K562 (cell line): ENCODE measurements around the gene KIAA0513. TPM values are rescaled to one million over a fixed set of nuclear protein-coding genes. Genes with fewer than 3 reads are reported as not detected.

Experiments used
- CTBP1 ChIP-seq: fragments of 450-650 bp; IDR thresholded peaks from 2 replicates; pipeline ENCODE4 v1.6.1; 2016; ENCODE audit warnings: borderline replicate concordance
- CTCFL ChIP-seq: IDR thresholded peaks from 2 replicates; pipeline ENCODE4 v1.6.1; 2011; ENCODE audit warnings: borderline replicate concordance, low read depth, mild to moderate bottlenecking, moderate library complexity, low read length; ENCODE audit not compliant: insufficient read depth, poor library complexity, severe bottlenecking
- ETV6 ChIP-seq, 3 experiments: fragments of 150-350 bp in 1 of 3; sonication (generic) in 1 of 3; formaldehyde crosslinking in 1 of 3; IDR thresholded peaks; 2 replicates each; pipeline versions ENCODE4 v1.6.1 to v1.8.0; 2014 to 2022; ENCODE audit warnings: borderline replicate concordance in 2 of 3, low read depth in 2 of 3, antibody characterized with exemption in 1 of 3, low read length in 1 of 3, mild to moderate bottlenecking in 1 of 3, missing genetic modification reagents in 1 of 3
- JUNB ChIP-seq: fragments of 450-650 bp; formaldehyde crosslinking; conservative IDR thresholded peaks from 2 replicates; pipeline ENCODE4 v1.4.0; 2020; ENCODE audit warnings: mild to moderate bottlenecking
- LEF1 ChIP-seq: fragments of 450-650 bp; IDR thresholded peaks from 2 replicates; pipeline ENCODE4 v1.6.1; 2016; ENCODE audit warnings: mild to moderate bottlenecking
- NR2C1 ChIP-seq, 2 experiments: fragments of 450-650 bp; IDR thresholded peaks; 2 replicates each; pipeline ENCODE4 v1.6.1; 2017; ENCODE audit warnings: mild to moderate bottlenecking in 2 of 2, antibody characterized with exemption in 1 of 2, inconsistent platforms in 1 of 2, missing compliant biosample characterization in 1 of 2, missing genetic modification characterization in 1 of 2
- POU5F1 ChIP-seq: fragments of 150-350 bp; IDR thresholded peaks from 2 replicates; pipeline ENCODE4 v1.6.1; 2014; ENCODE audit warnings: borderline replicate concordance, low read length, low read depth, mild to moderate bottlenecking; ENCODE audit not compliant: partially characterized antibody
- REST ChIP-seq, 2 experiments: fragments of 450-650 bp; formaldehyde crosslinking in 1 of 2; IDR thresholded peaks; 2 replicates each; pipeline versions ENCODE4 v1.4.0 to v1.6.1; 2014 to 2020; ENCODE audit warnings: mild to moderate bottlenecking in 2 of 2, borderline replicate concordance in 1 of 2, low read depth in 1 of 2
- SRSF3 ChIP-seq: fragments of 200-400 bp; formaldehyde crosslinking; IDR thresholded peaks from 2 replicates; pipeline ENCODE4 v1.6.1; 2016; ENCODE audit warnings: mild to moderate bottlenecking, low read length, moderate library complexity; ENCODE audit not compliant: insufficient read depth
- TFAM ChIP-seq: fragments of 250-450 bp; sonication (Bioruptor Pico); conservative IDR thresholded peaks from 2 replicates; pipeline ENCODE4 v1.5.0; 2021; ENCODE audit warnings: mild to moderate bottlenecking, moderate library complexity
- THRA ChIP-seq: fragments of 450-650 bp; IDR thresholded peaks from 2 replicates; pipeline ENCODE4 v1.6.1; 2017; ENCODE audit warnings: mild to moderate bottlenecking, moderate library complexity
- ZNF431 ChIP-seq: sonication (generic); formaldehyde crosslinking; IDR thresholded peaks from 2 replicates; pipeline ENCODE4 v1.8.0; 2022; ENCODE audit warnings: mild to moderate bottlenecking, missing genetic modification reagents
- polyA plus RNA-seq, 8 experiments: library from polyadenylated mRNA; depleted of rRNA in 4 of 8; stranded (reverse) in 5 of 8; unstranded in 3 of 8; fragments of >200 nt; fragmentation: Nextera tagmentation in 2 of 8; fragmentation: Illumina TruSeq in 1 of 8; extraction: Ambion mirVana in 2 of 8; extraction: Trizol in 1 of 8; gene quantifications; 2 replicates each; pipeline versions ENCODE4 v1.2.1 to v1.2.3, GENCODE V29; 2011 to 2014; ENCODE audit warnings: inconsistent platforms in 1 of 8, missing spikeins in 1 of 8
- total RNA-seq, 7 experiments: library from RNA; depleted of rRNA in 6 of 7; stranded (reverse); fragments of >200 nt in 6 of 7; fragmentation: Illumina TruSeq in 2 of 7; extraction: Trizol in 2 of 7; gene quantifications; 2 replicates each; pipeline versions ENCODE4 v1.2.1 to v1.2.3, GENCODE V29; 2011 to 2021; ENCODE audit warnings: low replicate concordance in 1 of 7

The KIAA0513 gene
- total and polyA plus RNA-seq, 9 of the 15 experiments (the other 6 are each of a cell fraction or from before 2014, with no cell fraction given) = 0.18 to 13.7 (median 10.2) TPM

- no peak for TF ChIP-seq CTBP1
- TF ChIP-seq LEF1 = no peak
- peak; percentile 27 for TF ChIP-seq CTCFL
- TF ChIP-seq JUNB (CRISPR knock-in tag) = no peak
- TF ChIP-seq ZNF431 = 0 out of 2 replicates have a peak, but pooled peaks have one; percentile 56
- no peak for TF ChIP-seq THRA
- TF ChIP-seq POU5F1 = no peak
- TF ChIP-seq REST (IDR thresholded peaks at IDR 0.05; ENCODE audit: borderline replicate concordance) = 0 out of 2 replicates have a peak, but pooled peaks have one; percentile 17
- no peak for TF ChIP-seq REST (CRISPR knock-in tag; IDR thresholded peaks at IDR 0.05; ENCODE audit: low read depth)
- no peak for TF ChIP-seq TFAM (CRISPR knock-in tag)
- 0 out of 4 replicates have a peak, but pooled peaks of 1 of the 2 experiments have one; percentile 5 for TF ChIP-seq ETV6 (IDR thresholded peaks at IDR 0.05; ENCODE audit: borderline replicate concordance in 1 of 2, low read depth in 2 of 2, low read length in 1 of 2)
- TF ChIP-seq ETV6 (CRISPR knock-in tag; IDR thresholded peaks at IDR 0.05; ENCODE audit: borderline replicate concordance) = no peak
- TF ChIP-seq SRSF3 = no peak
- no peak for TF ChIP-seq NR2C1 (IDR thresholded peaks at IDR 0.05)
- no peak for TF ChIP-seq NR2C1 (tag; IDR thresholded peaks at IDR 0.05)
Measured at GRCh38 chr16:85056211-85056748, 28.7 kb downstream of the KIAA0513 start (continued).
